ENCODE data around the gene PDCD10.
A peak's percentile ranks its signal among the peaks of the same experiment; 100 is the strongest.

Gene PDCD10

GRCh38 chr3:167734498-167735232, at the start of gene PDCD10:
Gene PDCD10 (minus strand): TSS chr3:167734892. CDS start chr3:167720157, 14,735 bp downstream.
- peak; percentile 98 to 99 for DNase-seq

GRCh38 chr3:167783781-167784180, 49.1 kb upstream of the PDCD10 start:
- peak in 1 of 2 donors; percentile 35 for DNase-seq

- DNase-seq = no peak
These were observed 45.7 kb upstream of the PDCD10 start for GRCh38 chr3:167780214-167780883.

- DNase-seq = no peak
These were observed 42.7 kb upstream of the PDCD10 start for GRCh38 chr3:167777356-167777755.

GRCh38 chr3:167776066-167776685, 41.5 kb upstream of the PDCD10 start:
- no peak for DNase-seq

GRCh38 chr3:167773584-167773983, 38.9 kb upstream of the PDCD10 start:
- DNase-seq = no peak

- no peak for DNase-seq
These were observed 38.3 kb upstream of the PDCD10 start for GRCh38 chr3:167772992-167773391.

GRCh38 chr3:167762296-167762695, 27.6 kb upstream of the PDCD10 start:
- DNase-seq = no peak

GRCh38 chr3:167761302-167761701, 26.6 kb upstream of the PDCD10 start:
- DNase-seq = no peak

GRCh38 chr3:167754049-167754448, 19.4 kb upstream of the PDCD10 start:
- DNase-seq = no peak

GRCh38 chr3:167750272-167750971, 15.7 kb upstream of the PDCD10 start:
- no peak for DNase-seq

- no peak for DNase-seq
These were observed 15.0 kb upstream of the PDCD10 start for GRCh38 chr3:167749728-167750127.

GRCh38 chr3:167749209-167749608, 14.5 kb upstream of the PDCD10 start:
- no peak for DNase-seq

GRCh38 chr3:167743799-167744198, 9.1 kb upstream of the PDCD10 start:
- DNase-seq = no peak

GRCh38 chr3:167742338-167742737, 7.6 kb upstream of the PDCD10 start:
- DNase-seq = peak in 1 of 2 donors; percentile 37

- DNase-seq = peak; percentile 60 to 76
These were observed 6.4 kb upstream of the PDCD10 start for GRCh38 chr3:167740961-167741587.

- DNase-seq = peak in 1 of 2 donors; percentile 63
These were observed 4.6 kb upstream of the PDCD10 start for GRCh38 chr3:167739190-167739810.

GRCh38 chr3:167738037-167738436, 3.3 kb upstream of the PDCD10 start:
- no peak for DNase-seq

- DNase-seq = no peak
These were observed 2.3 kb upstream of the PDCD10 start for GRCh38 chr3:167736997-167737396.

- no peak for DNase-seq
These were observed 1.6 kb upstream of the PDCD10 start for GRCh38 chr3:167736264-167736787.

GRCh38 chr3:167735233-167736138, 794 bp upstream of the PDCD10 start, which contains the start of gene SERPINI1:
Gene SERPINI1 (plus strand): TSS chr3:167735721. CDS start chr3:167789129, 53,408 bp downstream.
- DNase-seq = peak; percentile 90 to 95
